NCI-H524 (cell line): ENCODE data around the gene PGLYRP3.

Experiments used
- DNase-seq, 2 experiments: peaks; one replicate each; lab custom pipeline; 2025; lab: John Stamatoyannopoulos, UW

The PGLYRP3 gene

GRCh38 chr1:153312570-153313186, at the start of gene PGLYRP3:
TSS of gene PGLYRP3 (minus strand) at chr1:153312952. CDS start at chr1:153310665, 2,287 bp downstream.
- peak in 1 of 2 experiments; percentile 32 for DNase-seq

DNA sequence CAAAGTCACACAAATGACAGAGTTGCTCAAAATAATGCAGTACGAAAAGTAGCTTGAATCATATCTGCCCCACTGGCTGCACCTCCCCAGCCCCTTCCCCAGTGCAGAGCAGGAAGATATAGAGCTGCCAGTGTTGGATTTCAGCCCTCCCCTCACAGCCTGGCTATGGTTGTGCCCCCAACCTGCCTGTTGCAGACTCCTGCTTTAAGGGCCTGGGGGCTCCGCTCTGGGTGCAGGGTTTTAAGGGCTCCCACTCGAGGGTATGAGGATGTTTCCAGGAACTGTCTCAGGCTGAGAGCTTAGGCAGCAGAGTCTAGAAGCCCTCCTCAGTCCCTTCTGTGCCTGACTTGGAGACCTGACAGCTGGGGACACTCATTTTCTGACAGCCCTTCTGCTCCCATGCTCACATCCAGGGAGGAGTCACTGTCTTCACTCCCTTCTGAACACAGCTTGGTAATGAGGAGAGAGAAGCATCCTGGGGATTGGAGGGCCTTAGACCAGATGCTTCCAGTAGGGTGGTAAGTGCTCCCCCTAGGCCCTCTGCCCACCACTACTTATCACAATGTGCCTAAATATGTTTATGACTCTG, 49.5 kb upstream of the PGLYRP3 start:
- peak; percentile 67 to 87 for DNase-seq

DNA sequence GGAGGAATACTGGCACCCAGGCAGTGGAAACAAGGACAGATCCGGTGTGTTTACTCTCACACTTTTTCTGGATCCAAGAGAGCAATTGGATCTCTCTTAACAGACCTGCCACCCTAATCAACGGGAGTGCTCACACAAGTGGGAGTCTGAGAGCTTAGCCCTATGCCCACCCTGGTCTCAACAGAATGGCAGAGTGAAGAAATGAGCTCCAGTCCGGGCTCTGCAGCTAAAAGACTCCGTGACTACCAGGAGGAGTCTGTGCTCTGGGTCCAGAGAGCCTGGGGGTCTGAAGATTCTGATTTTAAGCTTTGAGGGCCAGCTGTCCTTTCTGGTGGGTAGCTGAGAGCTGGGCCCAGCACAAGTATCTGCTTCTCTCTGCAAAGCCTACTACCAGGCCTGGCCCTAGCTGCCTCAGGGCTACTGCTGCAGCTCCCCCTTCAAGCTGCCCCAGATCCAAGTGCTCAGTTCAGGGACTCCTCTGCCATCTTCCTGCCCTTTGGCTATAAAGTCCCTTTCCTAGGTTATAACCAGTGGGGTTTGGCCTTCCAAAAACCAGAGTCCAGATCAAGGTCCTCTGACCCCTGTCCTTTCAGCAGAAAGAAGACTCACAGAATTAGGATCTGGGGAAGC, 48.8 kb upstream of the PGLYRP3 start:
- DNase-seq = no peak

GRCh38 chr1:153360592-153361479, 48.1 kb upstream of the PGLYRP3 start:
- no peak for DNase-seq

DNA sequence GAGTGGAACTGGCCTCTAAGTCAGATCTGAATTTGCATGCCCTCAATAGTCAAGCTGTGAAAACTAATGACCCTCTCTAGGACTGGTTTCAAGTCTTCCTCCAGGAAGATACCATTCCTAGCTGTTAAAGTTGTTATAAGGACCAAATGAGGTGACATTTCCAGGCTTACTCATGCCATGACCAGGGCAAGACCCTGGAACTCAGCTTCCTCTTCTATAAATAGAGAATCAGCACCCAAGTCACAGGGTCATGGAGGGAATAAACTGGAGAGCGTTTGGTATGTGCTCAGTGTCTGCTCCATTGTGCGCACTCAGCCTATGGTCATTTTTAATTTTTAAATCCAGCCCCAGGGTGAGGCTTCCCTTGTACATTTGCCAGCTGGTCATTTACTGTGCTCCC, 47.4 kb upstream of the PGLYRP3 start:
- no peak for DNase-seq

DNA sequence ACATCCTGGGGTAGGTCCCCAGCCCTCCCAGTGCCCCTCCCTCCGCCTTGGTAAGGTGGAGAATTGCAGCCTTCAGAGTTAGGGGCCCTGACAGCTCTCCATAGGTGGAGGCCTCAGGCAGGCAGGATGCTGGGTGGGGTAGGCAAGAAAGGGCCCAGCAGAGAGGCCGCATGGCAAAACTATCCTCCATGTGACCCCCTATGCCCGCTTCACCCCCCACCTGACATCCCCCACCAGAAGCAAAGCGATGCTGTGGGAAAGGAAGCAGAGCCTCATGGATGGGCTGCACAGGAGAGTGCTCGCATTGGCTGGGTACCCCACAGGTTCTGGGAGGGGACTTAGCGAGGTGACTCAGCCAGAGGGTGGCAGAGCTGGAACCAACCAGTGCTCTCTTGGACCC, 46.5 kb upstream of the PGLYRP3 start:
- DNase-seq = no peak

GRCh38 chr1:153358691-153358975, 45.9 kb upstream of the PGLYRP3 start:
- no peak for DNase-seq

DNA sequence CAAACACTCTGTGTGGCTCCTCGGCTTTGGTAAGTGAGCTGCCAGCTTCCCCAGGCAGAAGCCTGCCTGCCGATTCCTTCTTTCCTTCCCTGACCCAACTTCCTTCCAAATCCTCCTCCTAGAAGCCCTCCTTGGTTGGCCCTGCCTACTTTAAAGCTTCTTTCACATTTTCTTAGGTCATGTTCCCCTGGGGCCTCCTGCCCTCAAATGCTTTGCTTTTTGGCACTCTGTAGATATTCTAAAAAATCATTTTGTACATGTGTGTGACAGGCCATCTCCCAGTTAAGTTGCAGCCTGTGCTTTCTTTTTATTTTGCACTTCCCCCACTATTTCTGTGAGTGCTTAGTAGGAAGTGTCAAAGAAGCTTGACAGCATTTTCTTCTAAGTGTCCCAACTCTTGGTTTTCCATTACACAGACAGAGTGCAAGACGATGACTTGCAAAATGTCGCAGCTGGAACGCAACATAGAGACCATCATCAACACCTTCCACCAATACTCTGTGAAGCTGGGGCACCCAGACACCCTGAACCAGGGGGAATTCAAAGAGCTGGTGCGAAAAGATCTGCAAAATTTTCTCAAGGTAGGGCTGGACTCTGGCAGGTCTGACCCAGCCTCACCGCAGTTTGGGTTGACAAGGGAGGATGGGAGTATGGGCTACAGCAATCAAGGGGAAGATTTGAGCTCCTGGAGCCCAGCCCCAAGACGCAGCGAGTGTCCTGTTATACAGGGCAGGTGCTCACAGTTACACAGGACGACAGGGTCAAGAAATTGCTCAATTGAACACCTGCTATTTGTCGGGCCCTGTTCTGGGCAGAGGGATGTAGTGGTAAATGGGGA, 45.3 kb upstream of the PGLYRP3 start, which contains the start of gene S100A9:
S100A9 (plus strand) TSS at position 2 of the 838 bp plus-strand sequence; CDS start at position 432, 430 bp downstream.
- no peak for DNase-seq

DNA sequence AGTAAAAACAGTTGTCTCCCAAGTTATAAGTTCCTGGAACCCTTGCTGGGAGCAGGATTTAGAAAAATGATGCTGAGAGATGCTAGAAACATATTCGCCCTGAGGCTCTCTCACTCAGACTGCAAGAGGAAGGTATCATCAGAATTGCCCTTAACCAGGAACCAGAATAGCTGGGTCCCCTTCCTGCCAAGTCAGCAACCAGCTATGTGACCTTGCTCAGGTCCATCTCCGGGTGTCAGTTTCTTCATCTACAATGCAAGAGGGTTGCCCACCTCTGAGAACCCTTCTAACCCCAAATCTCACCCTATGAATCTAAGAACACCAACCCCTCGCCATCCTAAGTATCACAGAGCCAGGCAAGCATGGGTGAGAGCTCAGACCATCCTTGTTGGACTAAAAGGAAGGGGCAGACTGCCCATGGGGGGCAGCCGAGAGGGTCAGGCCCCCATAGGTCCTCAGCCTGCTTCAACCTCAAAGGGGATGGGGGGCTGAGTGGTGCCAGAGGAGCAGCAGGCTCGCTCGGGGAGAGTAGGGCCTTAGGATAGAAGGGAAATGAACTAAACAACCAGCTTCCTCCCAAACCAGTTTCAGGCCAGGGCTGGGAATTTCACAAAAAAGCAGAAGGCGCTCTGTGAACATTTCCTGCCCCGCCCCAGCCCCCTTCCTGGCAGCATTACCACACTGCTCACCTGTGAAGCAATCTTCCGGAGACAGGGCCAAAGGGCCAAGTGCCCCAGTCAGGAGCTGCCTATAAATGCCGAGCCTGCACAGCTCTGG, 44.5 kb upstream of the PGLYRP3 start:
- DNase-seq = no peak

- no peak for DNase-seq
These were observed 43.8 kb upstream of the PGLYRP3 start for GRCh38 chr1:153356392-153357075.

- peak; percentile 48 to 82 for DNase-seq
These were observed 42.8 kb upstream of the PGLYRP3 start for GRCh38 chr1:153355445-153356071.

GRCh38 chr1:153354515-153355193, 41.9 kb upstream of the PGLYRP3 start:
- DNase-seq = peak in 1 of 2 experiments; percentile 4

GRCh38 chr1:153353226-153353947, 40.6 kb upstream of the PGLYRP3 start:
- peak; percentile 15 to 50 for DNase-seq

GRCh38 chr1:153352523-153352922, 39.8 kb upstream of the PGLYRP3 start:
- DNase-seq = peak; percentile 34 to 71

DNA sequence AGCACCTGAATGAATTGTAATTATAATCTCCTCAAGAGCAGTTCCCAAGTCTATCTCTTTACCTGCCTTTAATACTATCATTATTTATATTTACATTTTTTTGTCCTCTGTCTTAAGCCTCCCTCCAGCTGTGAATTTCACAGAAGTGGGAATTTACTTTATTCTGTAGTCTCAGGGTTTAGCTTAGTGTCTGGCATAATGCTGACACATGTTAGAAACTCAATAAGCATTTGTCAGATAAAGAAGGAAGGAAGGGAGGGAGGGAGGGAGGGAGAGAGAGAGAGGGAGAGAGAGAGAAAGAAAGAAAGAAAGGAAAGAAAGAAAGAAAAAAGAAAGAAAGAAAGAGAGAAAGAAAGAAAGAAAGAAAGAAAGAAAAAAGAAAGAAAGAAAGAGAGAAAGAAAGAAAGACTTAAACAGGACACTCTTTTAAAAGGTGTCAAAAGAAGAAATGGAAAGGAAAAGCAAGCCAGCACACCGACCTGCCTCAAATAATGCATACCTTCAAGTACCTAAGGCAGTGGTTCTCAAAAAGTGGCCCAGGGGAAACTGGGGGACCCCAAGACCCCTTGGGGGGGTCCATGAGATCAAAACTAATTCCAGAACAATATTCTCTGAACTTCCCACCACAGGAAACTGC, 37.7 kb upstream of the PGLYRP3 start:
- DNase-seq = no peak

DNA sequence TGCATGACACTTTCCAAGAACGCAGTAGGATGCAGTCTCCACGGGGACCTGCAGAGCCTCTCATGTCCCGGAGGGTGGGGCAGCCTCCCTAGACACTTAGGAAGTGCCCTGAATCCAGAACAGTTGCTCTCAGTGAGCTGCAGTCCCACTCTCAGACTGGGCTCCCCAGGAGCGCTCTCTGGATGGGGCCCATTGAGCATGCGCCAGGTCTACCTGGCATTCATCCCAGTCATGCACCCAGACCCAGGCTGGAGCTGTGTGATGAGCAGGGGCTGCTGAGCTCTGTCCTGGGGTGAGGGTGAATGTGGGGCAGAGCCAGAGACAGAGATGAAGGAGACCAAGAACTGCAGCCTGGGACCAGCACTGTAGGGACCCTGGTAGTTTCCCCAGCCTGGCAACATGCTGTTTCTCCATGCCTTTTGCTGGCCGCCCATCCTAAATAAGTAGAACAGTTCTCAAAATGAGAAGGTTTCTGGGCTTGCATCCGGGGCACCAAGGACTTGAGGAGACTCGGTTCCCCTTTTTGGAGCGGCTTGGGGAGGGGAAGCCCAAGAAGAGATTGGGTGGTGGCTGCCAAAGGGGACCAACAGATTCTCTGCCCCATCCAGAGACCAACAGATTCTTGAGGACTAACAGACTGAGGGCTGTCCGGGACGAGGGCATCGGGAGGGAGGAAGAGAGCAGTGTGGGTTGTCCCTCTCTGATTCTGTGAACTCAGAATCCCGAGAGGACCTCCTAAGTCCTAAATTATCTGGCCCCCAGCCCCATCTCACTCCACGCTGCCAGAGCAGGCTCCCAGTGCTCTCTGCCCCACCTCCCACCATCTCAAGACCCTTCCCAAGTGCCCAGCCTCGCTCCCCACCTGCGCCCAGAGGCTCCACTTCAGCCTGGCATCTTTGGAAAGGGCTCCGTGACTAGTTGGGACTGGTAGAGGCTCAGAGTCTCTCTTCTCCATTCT, 36.9 kb upstream of the PGLYRP3 start:
- DNase-seq = no peak
